ENCODE data around the gene NUMA1. TPM values are rescaled to one million over a fixed set of nuclear protein-coding genes. Genes with fewer than 3 reads are reported as not detected.

NUMA1 gene
- total and polyA plus RNA-seq, 2 of the 13 experiments (the other 11 are each of a cell fraction or from before 2014, with no cell fraction given), result 57.3 to 60.2 TPM

DNA sequence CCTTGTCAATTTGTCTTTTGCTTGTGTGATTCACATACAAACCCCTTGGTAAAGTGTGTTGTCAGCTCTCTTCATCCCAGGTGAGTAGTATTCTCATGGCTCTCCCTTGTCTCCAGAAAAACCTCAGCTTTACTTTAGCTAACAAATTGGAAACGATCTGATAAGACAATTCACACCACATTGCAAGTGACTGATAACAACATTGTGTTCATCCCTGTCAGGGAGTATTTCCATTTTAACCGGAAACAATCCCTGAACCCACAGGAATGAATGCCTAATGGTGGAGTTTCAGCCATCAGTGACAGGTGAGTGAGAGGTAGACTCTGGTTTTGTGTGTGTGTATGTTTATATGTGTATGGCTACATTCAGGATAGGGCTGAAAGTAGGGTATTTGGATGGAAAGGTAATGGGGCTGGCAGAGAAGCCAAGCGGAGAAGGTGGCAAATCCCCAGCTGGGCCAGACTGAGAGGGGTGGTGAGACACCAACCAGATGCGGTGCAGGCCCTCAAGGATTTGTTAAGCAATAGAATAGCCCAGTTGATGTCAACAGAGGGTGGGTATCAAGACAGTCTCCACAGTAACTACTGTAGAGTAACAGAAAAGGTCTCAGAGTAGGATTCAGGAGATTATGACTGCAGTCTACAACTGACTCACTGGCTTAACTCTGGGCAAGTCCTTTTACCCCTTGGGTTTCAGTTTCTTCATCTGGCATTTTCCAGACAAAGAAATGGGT, 7.9 kb upstream of the NUMA1 start:
- Histone ChIP-seq H3K27me3 (ENCODE audit: control insufficient read depth in 1 of 2, insufficient read depth in 2 of 2, low read length in 2 of 2) (no peaks in the 10 kb centered on the region), H3K36me3 (replicated peaks in 1 of 2; ENCODE audit: control insufficient read depth in 1 of 2, insufficient read depth in 2 of 2, low read length in 2 of 2) (peaks cover 2 to 6% of the 10 kb centered on the region in 2 experiments; a peak in 2 of 5 replicates), H3K9ac (ENCODE audit: insufficient read depth, low read depth, low read length) (no peak overlapping the region), H2AFZ (ENCODE audit: low read length) (no peak overlapping the region), H3K4me3 (replicated peaks in 1 of 3; ENCODE audit: insufficient read depth in 1 of 3, low read depth in 2 of 3, low read length in 3 of 3) (no peak overlapping the region), H4K20me1 (ENCODE audit: insufficient read depth, low read length) (no peaks in the 10 kb centered on the region), H3K9me3 (ENCODE audit: low read length) (no peaks in the 10 kb centered on the region), H3K27ac (ENCODE audit: extremely low read length, insufficient read depth, low read length) (no peak overlapping the region), H3K4me1 (ENCODE audit: insufficient read depth, low read length) (peaks cover 17% of the 10 kb centered on the region), H3K4me2 (ENCODE audit: low read depth, low read length) (no peak overlapping the region), H3K79me2 (ENCODE audit: insufficient read depth, low read length) (no peaks in the 10 kb centered on the region)
- in situ Hi-C loops (cut with HindIII; ENCODE audit: extremely low pct_ligation_motif_present, low pct_unique_long_range_greater_than_20kb) (no loop called here), intact Hi-C loops (cut with micrococcal nuclease; ENCODE audit: unreplicated experiment) (no loop called here)
- ATAC-seq (no peak), DNase-seq (ENCODE audit: low spot score) (no peak), FAIRE-seq (no peak)
- BruUV-seq (replicated peaks), result no TSS peak
- ChIA-PET CTCF (ENCODE audit: low intra/inter-chr PET ratio, low total read pairs) (interaction anchor here (4.7 kb wide), 1 partner anchor 63 kb away, joined by 67 read pairs; no protein-coding TSS in a partner anchor), POLR2A (no interaction called here)
- 97% methylated on average over 4 of the region's 4 CpGs for WGBS (ENCODE audit: low lambda C conversion rate)
- TF ChIP-seq NFE2L2 (IDR thresholded peaks at IDR 0.05; ENCODE audit: low read length) (no peak), KAT8 (CRISPR knock-in tag; IDR thresholded peaks at IDR 0.05) (no peak), ZSCAN21 (CRISPR knock-in tag; IDR thresholded peaks at IDR 0.05; ENCODE audit: borderline replicate concordance) (no peak), KLF9 (CRISPR knock-in tag; IDR thresholded peaks at IDR 0.05; ENCODE audit: low read depth) (no peak), ZIK1 (CRISPR knock-in tag; IDR thresholded peaks at IDR 0.05; ENCODE audit: borderline replicate concordance, low read depth) (no peak), HMG20B (CRISPR knock-in tag; conservative IDR thresholded peaks at IDR 0.05) (no peak), ARID5B (CRISPR knock-in tag; IDR thresholded peaks at IDR 0.05) (no peak), HDAC2 (CRISPR knock-in tag; IDR thresholded peaks at IDR 0.05) (no peak), JARID2 (CRISPR knock-in tag; IDR thresholded peaks at IDR 0.05; ENCODE audit: insufficient replicate concordance) (no peak), RBFOX2 (IDR thresholded peaks at IDR 0.05; ENCODE audit: low read depth, low read length) (no peak), ISL2 (CRISPR knock-in tag; IDR thresholded peaks at IDR 0.05) (no peak), SIX1 (CRISPR knock-in tag; IDR thresholded peaks at IDR 0.05; ENCODE audit: borderline replicate concordance) (no peak), AHDC1 (CRISPR knock-in tag; IDR thresholded peaks at IDR 0.05; ENCODE audit: borderline replicate concordance) (no peak), ZFP90 (CRISPR knock-in tag; IDR thresholded peaks at IDR 0.05; ENCODE audit: borderline replicate concordance) (no peak), ZNF841 (CRISPR knock-in tag; IDR thresholded peaks at IDR 0.05; ENCODE audit: borderline replicate concordance) (no peak), ZSCAN30 (CRISPR knock-in tag; IDR thresholded peaks at IDR 0.05) (no peak)
